ENCODE data around the gene KDM4C. TPM values are rescaled to one million over a fixed set of nuclear protein-coding genes. Genes with fewer than 3 reads are reported as not detected.
"Not testable (repeated sequence)": the region's sequence is repeated elsewhere in the genome, so short reads cannot be mapped to it uniquely, and the experiment has no call there.

Gene KDM4C
- total and polyA plus RNA-seq, 2 experiments from 2014 or later: 14.3 to 20.6 TPM

DNA sequence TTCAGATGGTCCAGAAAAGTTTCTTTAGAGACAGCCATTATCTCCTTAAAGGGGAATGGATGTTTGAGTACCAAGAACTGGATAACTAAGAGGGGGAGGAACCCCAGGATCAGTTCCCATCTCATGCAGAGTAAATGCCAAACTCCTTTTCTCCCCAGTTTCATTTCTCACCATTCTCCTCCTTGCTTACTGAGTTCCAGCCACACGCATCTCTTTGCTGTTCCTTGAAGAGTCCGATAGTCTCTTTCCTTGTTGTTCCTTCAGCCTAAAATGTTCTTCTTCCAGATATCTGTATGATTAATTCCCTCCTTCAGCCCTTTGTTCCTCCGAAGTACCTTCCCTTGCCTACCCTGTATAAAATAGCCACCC is 30.0 kb downstream of the KDM4C start:
- WGBS, 2 experiments (ENCODE audit: low coverage in 1 of 2, low lambda C conversion rate in 2 of 2, missing lambda C conversion rate in 2 of 2): 91% methylated on average over 3 of the region's 3 CpGs
- Histone ChIP-seq H3K9me3 (ENCODE audit: low read depth) (no peaks in the 10 kb centered on the region), H3K4me2 (ENCODE audit: unreplicated experiment) (peak overlapping the region; percentile 78), H3K27ac (peak overlapping the region; percentile 45), H3F3A (ENCODE audit: insufficient read depth) (peaks cover 18% of the 10 kb centered on the region), H3K4me1 (ENCODE audit: insufficient read depth) (peaks cover 16% of the 10 kb centered on the region), H4K20me1 (ENCODE audit: insufficient read depth) (peaks cover 12% of the 10 kb centered on the region; the same call in 1 of the 2 replicates), H3K27me3 (replicated peaks; ENCODE audit: insufficient read depth) (no peaks in the 10 kb centered on the region), H3K4me3 (peak overlapping the region; percentile 65), H3K9ac (peak overlapping the region; percentile 25; the same call in 1 of the 2 replicates), H2AFZ (no peak overlapping the region; the same call in 1 of the 2 replicates), H3K9me2 (ENCODE audit: insufficient read depth) (no peaks in the 10 kb centered on the region), H3K79me2 (ENCODE audit: insufficient read depth) (peaks cover 94% of the 10 kb centered on the region), H3K36me3 (ENCODE audit: low read depth) (no peaks in the 10 kb centered on the region)
- peak; percentile 6 for DNase-seq
- in situ Hi-C loops (cut with MboI): no loop called here
- TF ChIP-seq EZH2 (IDR thresholded peaks at IDR 0.05; ENCODE audit: insufficient read depth, poor library complexity, severe bottlenecking): no peak
- TF ChIP-seq EZH2phosphoT487 (IDR thresholded peaks at IDR 0.05; ENCODE audit: insufficient read depth, low read depth): no peak

DNA sequence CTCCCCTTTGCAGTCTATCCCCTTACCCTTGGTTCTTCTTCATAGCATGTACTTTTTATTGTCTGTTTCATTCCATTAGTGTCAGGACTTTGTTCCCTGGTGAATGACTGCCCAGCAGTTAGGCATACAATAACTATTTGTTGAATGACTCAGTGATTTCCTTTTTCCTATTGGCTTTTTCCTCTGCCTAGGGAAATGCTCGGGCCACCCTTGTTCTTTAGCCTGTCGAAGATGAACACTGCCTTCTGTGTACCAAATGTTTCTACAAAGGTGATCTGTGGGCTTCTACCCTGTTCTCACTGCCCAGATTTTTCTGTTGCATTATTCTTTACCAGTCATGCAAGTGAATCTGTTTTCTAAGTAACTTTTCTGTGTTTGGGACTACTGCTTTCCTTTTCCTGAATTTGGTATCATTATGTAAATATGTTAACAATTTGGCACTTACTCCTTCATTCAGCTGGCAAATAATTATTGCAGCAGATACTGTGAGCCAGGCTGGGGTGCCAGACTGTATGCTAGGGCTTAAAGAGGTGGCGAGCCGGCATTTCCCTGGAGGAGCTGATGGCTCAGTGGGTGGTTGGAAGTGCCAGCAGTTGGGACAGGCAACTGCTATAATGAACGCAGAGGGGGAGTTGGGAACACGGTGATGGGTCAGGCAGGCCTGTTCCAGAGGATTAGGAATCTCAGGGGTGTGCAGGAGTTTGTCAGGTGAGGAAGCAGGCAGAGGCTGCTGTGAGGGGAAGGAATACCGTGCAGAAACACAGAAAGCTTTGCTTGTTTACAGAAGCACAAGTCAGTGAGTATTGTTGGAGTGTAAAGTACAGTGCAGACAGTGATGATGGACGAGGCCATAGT is 30.6 kb downstream of the KDM4C start:
- TF ChIP-seq EZH2 (IDR thresholded peaks at IDR 0.05; ENCODE audit: insufficient read depth, poor library complexity, severe bottlenecking) (no peak), EZH2phosphoT487 (IDR thresholded peaks at IDR 0.05; ENCODE audit: insufficient read depth, low read depth) (no peak)
- no peaks in the 10 kb centered on the region for H3K9me2 ChIP-seq (ENCODE audit: insufficient read depth)
- no peaks in the 10 kb centered on the region for H3K36me3 ChIP-seq (ENCODE audit: low read depth)
- H2AFZ ChIP-seq: peak overlapping the region; percentile 49
- H3K9me3 ChIP-seq (ENCODE audit: low read depth): no peaks in the 10 kb centered on the region
- H3F3A ChIP-seq (ENCODE audit: insufficient read depth): peaks cover 18% of the 10 kb centered on the region
- peaks cover 16% of the 10 kb centered on the region for H3K4me1 ChIP-seq (ENCODE audit: insufficient read depth)
- H3K27ac ChIP-seq: peak overlapping the region; percentile 45
- H3K79me2 ChIP-seq (ENCODE audit: insufficient read depth): peaks cover 94% of the 10 kb centered on the region
- no peaks in the 10 kb centered on the region for H3K27me3 ChIP-seq (replicated peaks; ENCODE audit: insufficient read depth)
- peak overlapping the region; percentile 65 for H3K4me3 ChIP-seq
- H4K20me1 ChIP-seq (ENCODE audit: insufficient read depth): peaks cover 11% of the 10 kb centered on the region; the same call in 1 of the 2 replicates
- H3K9ac ChIP-seq: peak overlapping the region; percentile 25; the same call in 1 of the 2 replicates
- DNase-seq: peak; percentile 82
- H3K4me2 ChIP-seq (ENCODE audit: unreplicated experiment): peak overlapping the region; percentile 78
- in situ Hi-C loops (cut with MboI): no loop called here
- WGBS, 2 experiments (ENCODE audit: low coverage in 1 of 2, low lambda C conversion rate in 2 of 2, missing lambda C conversion rate in 2 of 2): 19 to 20% methylated on average over 8 of the region's 8 CpGs

DNA sequence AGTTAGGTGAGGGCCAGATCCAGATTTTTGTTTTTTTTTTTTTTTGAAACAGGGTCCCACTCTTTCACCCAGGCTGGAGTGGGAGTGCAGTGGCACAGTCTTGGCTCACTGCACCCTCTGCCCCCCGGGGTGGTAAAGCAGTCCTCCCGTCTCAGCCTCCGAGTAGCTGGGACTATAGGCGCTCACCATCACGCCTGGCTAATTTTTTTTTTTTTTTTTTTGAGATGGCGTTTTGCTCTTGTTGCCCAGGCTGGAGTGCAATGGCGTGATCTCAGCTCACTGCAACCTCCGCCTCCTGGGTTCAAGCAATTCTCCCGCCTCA is 31.2 kb downstream of the KDM4C start:
- H2AFZ ChIP-seq; H3K4me2 ChIP-seq (ENCODE audit: unreplicated experiment); H3K9ac ChIP-seq; DNase-seq; H3K9me2 ChIP-seq (ENCODE audit: insufficient read depth); H3K9me3 ChIP-seq (ENCODE audit: low read depth); H3K27me3 ChIP-seq (replicated peaks; ENCODE audit: insufficient read depth); H3K4me3 ChIP-seq; in situ Hi-C loops (cut with MboI); H3K36me3 ChIP-seq (ENCODE audit: low read depth); H3K27ac ChIP-seq: not testable (repeated sequence)
- Histone ChIP-seq H3K4me1 (ENCODE audit: insufficient read depth) (peaks cover 16% of the 10 kb centered on the region), H3K79me2 (ENCODE audit: insufficient read depth) (peaks cover 92% of the 10 kb centered on the region), H4K20me1 (ENCODE audit: insufficient read depth) (peaks cover 11% of the 10 kb centered on the region; the same call in 1 of the 2 replicates), H3F3A (ENCODE audit: insufficient read depth) (peaks cover 18% of the 10 kb centered on the region)
- 90 to 96% methylated on average over 9 of the region's 9 CpGs for WGBS, 2 experiments (ENCODE audit: low coverage in 1 of 2, low lambda C conversion rate in 2 of 2, missing lambda C conversion rate in 2 of 2)

DNA sequence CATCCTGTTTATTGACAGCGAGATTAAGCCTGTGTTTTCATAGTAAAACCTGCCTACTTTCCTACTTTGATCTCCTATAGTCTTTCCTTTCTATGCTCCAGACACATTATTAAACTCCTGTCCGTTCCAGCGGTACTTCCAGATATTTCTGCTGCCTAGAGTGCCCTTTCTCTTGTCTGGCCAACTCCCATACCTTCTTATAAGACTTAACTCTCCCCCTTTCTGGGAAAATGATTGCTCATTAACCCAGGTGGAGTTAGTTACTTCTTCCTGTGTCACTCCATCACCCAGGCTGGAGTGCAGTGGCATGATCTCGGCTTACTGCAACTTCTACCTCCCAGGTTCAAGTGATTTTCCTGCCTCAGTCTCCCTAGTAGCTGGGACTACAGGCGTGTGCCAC is 33.1 kb downstream of the KDM4C start:
- no peaks in the 10 kb centered on the region for H3K9me3 ChIP-seq (ENCODE audit: low read depth)
- no peak overlapping the region for H2AFZ ChIP-seq
- peaks cover 91% of the 10 kb centered on the region for H3K79me2 ChIP-seq (ENCODE audit: insufficient read depth)
- peaks cover 11% of the 10 kb centered on the region; the same call in 1 of the 2 replicates for H4K20me1 ChIP-seq (ENCODE audit: insufficient read depth)
- no peak for DNase-seq
- H3K4me3 ChIP-seq: no peak overlapping the region
- H3F3A ChIP-seq (ENCODE audit: insufficient read depth): peaks cover 18% of the 10 kb centered on the region
- no peak overlapping the region for H3K27ac ChIP-seq
- H3K36me3 ChIP-seq (ENCODE audit: low read depth): 0 out of 2 replicates have a peak, but pooled peaks cover 7% of the 10 kb centered on the region
- in situ Hi-C loops (cut with MboI): no loop called here
- 96 to 98% methylated on average over 5 of the region's 5 CpGs for WGBS, 2 experiments (ENCODE audit: low coverage in 1 of 2, low lambda C conversion rate in 2 of 2, missing lambda C conversion rate in 2 of 2)
- TF ChIP-seq EZH2 (IDR thresholded peaks at IDR 0.05; ENCODE audit: insufficient read depth, poor library complexity, severe bottlenecking): no peak
- no peak for TF ChIP-seq EZH2phosphoT487 (IDR thresholded peaks at IDR 0.05; ENCODE audit: insufficient read depth, low read depth)
- no peaks in the 10 kb centered on the region for H3K9me2 ChIP-seq (ENCODE audit: insufficient read depth)
- H3K4me1 ChIP-seq (ENCODE audit: insufficient read depth): peaks cover 16% of the 10 kb centered on the region
- H3K4me2 ChIP-seq (ENCODE audit: unreplicated experiment): no peak overlapping the region
- no peak overlapping the region for H3K9ac ChIP-seq
- no peaks in the 10 kb centered on the region for H3K27me3 ChIP-seq (replicated peaks; ENCODE audit: insufficient read depth)
